IPS-NIHi11 (cell line): Measurements from ENCODE around the gene DCLK1.

ENCODE experiments used
- DNase-seq: peaks from one replicate; pipeline ENCODE4 v3.0.0; 2012; ENCODE audit warnings: mixed read lengths, low spot score

Gene DCLK1

DNA sequence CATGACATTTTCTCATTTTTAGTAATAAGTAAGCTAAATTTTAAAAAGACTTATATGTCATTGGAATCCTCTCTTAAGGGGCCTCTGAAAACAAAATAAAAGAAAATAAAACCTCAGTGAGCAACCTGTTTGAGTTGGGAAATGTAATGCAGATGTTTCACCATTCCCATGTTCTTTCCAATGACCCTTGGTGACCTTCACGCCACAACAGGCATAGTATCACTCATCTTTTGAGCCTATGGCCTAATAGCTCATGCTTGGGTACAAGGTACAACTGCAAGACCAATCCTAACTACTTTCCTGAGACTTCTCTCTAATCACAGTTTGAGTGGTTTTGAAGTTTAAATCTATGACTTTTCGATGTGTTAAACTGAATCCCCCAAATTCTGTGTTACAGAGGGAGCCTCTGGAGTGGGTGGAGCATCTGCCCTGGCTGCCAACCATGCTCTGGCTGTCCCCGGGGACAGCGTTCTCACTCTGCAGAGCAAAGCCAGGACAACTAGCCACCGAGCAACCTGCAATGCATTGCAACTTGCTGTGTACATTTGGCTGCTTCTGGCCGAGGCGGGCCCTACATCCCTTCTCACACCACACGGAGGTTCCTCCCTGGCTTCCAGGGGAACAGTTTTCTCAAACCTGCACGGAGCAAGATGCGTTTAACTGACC is 346.8 kb downstream of the DCLK1 start:
- no peak for DNase-seq

DNA sequence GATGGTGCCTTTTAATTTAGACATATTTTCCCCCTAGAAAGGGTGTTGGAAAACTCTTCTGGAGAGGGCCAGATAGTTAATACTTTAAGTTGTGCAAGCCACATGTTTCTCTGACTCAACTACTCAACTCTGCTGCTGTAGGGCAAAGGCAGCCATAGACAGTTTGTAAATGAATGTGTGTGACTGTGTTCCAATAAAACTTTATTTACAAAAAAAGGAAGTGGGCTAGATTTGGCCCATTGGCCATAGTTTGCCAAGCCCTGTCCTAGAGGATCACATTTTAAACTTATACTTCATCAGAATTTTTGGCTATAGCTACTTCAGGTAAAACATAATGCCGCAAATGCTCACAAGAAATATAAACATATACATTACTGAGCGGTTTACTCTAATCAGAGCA is 348.4 kb downstream of the DCLK1 start:
- DNase-seq: no peak

DNA sequence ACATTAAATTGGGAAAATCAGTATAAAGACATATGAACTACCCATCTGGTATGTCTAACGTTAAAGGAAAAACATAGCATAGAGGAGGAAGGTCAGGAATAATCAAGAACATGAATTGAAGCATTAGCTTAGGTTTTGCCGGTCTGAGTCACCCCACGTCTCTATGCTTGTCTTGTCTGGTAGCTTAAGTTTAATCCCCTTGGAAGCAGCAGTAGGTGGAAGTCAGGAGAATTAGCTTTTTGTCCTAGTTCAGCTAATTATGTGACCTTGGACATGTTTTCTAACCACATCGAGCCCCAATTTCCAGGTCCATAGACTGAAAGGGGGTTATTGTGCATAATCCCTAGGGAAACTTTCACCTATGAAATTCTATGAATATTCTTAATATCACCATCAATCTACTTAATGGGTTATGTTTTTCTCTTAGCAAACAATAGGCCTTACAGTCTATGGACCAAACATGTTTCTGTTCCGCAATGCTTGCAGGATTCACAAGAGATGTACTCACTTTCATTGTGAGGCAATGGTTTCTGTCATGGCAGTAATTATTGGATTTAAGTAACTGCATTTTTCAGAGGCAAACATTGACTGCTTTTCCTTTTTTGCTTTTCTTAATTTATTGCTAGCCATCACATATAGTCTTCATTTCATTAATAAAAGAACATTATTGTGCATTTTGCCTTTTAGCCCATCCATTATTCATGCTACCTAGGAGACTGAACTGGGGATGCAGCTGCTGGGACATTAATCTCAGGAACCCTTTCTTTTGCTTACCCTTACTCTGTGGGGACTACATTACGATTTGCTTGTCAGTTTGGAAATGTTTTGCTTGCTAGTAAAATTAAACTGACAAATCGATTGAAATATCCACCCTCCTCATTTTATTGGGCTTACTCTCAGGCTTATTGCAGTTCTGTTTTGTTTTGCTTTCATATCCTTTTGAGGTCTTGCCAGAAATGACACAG is 349.9 kb downstream of the DCLK1 start:
- no peak for DNase-seq

DNA sequence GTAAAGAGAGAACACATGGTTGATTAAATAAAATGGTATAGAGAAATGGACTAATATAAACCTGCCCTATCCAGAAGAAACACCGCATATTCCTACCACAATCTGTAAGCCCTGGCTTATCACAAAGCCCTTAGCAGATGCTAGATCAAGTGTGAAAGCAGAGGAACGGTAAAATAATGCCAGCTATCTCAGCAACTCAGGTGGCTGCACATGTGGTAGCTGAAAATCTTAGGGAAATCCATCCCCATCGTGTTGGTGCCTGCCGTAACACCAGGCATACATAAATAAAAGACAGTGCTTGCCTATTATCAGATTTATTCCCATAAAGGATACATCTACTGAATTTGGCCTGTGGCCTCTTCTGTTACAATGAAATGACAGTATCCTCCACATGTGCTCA is 350.6 kb downstream of the DCLK1 start:
- DNase-seq: no peak

DNA sequence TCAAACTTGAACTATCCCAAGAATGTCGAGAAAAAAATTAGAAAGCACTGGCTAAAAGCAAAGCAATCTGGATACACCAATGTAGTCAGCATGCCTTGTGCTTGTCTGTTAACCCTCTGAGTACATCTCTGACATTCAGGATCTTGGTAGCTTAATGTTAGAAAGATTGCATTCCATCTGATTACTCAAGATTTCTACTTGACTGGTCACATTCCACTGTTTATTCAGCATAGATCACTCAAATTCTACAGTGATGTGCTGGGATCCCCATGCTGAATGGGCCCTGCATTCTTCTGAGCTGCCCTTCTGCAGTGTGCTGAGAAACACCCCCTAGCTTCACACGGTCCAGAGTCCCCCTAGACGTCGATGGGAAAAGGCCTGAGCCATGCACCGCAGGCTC is 359.3 kb downstream of the DCLK1 start:
- peak; percentile 35 for DNase-seq

DNA sequence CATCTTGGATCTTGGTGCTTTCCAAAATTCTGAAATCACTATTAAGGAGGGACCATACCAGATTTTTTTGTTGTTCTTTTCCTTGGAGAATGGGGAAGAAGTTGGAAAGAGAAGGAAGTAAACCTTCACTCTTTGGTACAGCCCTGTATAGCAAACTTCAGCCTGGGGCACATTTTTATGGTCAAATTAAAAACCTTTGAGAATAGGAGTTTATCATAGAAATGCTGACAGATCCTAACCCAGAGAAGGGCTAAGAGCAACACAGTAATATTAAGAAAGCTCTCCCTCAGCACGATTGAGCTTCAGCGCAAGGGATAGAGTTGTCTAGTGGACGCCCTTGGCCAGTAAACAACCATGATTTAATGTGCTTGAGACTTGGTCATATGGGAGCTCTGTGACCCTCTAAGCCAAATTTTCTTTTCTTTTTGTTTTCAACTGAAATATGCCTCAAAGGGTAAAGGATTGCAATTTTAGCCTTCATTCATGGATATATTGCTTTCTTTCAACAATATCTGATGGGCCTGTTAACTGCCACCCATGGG is 360.4 kb downstream of the DCLK1 start:
- DNase-seq: no peak

DNA sequence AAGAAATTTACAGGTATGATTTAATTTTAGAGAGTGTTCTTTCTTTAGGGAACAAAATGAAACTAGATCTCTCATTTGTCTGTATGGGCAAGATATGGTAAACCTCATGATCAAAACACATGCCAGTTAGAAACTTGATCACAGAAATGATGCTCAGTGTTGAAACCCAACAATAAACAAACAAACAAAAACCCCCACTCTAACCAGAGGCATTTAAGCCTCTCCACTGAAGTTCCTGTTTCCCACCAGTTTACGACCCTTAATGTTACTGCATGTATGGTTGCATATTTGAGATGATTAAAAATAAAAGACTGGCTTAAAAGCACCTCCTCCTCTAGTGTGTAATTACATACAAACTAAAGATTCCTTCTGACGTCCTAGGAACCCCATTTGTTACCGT is 361.4 kb downstream of the DCLK1 start:
- no peak for DNase-seq

DNA sequence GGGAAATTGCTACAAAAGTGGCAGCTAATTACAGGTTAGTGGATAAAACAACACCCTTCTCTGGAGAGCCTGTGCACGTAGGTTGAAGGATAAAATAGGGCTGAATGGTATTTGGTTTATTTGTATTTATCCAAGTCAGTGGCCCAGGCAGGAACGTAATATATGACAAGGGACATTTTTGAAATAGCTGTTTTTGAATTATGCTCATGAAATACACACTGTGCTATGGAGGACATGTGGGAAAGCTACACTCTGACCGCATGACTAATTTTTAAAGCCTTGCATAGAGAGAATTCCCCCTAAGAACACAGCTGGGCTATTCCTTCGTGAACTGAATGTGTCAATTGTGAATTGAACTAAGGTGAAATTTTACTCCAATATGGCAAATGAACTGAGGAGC is 362.6 kb downstream of the DCLK1 start:
- DNase-seq: no peak

DNA sequence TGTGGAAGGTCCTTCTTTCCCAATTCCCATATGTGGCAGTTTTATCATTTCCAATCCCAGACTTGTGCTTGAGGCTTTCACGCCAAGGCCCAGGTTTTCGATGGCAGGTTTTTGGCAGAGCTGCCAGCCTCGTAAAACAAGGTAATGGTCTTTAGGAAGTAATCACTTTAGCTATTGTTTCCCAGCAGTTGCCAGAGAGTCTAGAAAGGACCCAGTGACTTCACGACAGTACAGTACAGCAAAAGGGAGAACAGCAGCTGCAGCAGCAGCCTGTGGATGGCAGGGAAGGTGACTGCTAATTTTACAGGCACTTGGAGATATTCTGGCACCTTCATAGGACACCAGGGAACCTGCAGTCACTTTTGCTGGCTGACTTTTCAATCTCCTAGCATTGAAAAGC is 363.1 kb downstream of the DCLK1 start:
- DNase-seq: no peak

DNA sequence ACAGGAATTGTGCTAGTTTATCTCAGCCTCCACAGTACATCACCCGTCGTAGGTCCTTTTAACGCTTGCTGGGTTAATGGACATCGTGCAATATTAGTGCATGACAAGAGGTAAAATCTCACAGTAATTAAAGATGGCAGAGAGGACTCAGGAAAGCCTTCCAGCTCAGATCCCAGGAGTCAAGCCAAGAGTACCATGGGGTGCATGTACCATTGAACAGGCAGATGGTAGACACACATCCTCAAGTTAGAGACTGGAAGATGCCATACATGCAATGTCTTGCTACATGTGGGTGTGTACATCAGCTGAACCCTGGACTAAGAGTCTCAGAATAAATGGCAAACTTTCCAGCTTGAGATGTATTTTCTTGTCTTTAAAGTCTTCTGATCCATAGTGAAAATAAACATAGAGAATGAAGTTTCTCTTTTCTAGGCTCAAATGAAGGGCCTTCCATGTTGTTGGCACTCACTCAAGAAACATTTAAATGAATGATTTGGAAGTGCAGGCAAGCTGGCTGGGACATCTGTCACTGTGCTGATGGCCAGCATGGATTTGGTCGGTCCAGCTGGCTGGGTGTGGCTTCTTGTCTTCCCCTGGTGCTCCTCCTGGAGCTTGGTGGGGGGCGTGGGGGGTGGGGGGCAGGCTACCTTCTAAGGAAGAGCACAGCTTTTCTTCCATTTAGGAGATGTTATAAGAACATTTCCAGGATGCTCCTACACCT is 363.8 kb downstream of the DCLK1 start:
- DNase-seq: no peak

DNA sequence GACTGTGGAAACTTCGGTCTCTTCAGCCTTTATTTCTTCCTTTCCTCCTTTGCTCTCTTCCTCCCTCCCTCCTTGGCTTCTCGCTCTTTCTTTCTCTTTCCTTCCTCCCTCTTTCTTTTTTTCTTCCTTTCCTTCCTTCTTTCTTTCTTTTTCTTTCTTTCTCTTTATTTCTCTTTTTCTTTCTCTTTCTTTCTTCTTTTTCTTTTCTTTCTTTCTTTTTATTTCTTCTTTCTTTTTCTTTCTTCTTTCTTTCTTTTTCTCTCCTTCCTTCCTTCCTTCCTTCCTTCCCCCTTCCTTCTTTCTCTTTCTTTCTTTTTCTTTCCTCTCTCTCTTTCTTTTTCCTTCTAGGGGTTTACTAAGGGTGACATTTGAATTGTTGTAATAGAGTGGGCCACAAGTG is 364.5 kb downstream of the DCLK1 start:
- DNase-seq: no peak

DNA sequence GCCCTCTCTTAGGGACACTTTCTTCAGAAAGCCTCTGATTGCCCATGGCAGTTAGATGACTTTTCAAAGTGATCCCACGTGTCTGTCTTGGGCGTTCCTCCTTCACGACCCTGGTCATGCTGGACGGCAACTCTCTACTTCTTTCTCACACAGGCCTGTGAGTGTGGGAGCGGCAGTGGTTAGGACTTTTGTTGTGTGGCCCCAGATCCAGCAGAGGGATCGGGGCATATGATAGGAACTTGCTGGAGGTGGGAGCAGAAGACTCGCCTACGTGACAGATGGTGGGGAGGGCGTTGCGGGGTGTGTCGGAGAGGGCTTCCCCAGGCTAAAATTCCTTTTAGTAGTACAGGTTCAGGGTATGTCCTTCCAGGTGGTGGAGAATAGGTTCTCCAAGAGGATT is 365.2 kb downstream of the DCLK1 start:
- DNase-seq: no peak

DNA sequence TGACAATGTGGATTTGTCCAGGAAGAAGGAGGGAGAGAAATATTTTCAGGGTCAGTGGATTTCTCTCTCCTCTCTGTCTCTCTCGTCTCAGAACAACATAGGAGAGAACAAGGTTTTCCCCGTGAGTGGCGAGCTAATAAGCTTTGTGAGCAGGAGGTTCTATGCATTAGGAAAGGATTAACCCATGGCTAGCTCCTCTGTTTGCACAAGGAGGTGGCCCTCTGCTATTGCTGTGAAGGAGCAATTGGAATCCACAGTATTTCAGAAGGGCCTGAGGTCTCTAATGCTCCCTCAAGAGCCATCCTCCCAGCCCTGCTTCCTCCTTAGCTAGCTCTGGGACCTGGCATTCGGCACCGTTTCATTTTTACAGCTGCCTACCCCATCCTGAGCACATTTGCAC is 365.8 kb downstream of the DCLK1 start:
- no peak for DNase-seq

DNA sequence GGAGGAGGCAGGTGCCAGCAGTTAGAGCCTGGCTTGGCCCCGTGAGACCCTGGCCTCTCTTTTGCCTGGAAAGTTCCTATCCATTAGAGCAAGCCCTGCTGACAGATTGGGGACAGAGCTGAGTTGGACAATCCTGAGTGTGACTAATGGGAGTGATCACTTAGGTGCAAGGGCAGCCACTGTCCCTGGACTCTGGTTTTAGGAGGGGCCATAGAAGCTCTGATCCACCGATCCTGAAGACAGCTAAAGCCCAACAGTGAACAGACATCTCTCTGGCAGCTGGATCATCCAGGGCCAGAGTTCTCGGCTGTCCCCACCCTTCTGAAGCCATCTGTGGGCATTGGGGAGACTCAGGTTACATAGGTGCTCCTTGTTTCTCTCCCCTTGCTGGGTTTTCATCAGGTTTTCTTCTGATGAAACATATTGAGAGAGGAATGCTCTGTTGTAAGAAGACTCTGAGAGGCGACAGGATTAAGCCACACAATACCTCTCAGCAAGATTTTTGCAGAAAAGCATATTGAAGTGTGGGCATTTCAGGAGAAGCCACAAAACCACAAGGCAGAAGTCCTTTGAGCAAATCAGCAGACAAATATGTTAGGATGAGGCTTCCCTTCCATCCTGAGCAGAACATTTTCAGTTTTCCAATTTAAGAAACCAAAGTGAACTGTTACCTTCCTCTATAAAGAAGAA is 366.7 kb downstream of the DCLK1 start:
- no peak for DNase-seq

DNA sequence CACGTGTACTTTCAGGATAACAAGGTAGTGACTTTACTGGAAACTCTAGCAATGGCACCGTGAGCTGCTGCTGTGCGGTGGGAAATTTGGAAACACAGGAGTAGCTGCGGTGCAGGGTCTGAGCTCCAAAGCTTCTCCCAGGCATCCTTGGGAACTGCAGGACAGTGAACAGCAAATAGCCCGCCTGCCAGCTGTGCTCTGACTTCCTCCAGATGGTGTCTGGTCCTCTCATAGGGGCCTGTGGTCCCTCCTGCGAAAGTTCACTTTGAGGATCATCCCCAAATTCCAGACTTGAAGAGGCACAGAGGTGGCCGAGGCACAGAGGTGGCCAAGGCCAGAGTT is 367.4 kb downstream of the DCLK1 start:
- no peak for DNase-seq

DNA sequence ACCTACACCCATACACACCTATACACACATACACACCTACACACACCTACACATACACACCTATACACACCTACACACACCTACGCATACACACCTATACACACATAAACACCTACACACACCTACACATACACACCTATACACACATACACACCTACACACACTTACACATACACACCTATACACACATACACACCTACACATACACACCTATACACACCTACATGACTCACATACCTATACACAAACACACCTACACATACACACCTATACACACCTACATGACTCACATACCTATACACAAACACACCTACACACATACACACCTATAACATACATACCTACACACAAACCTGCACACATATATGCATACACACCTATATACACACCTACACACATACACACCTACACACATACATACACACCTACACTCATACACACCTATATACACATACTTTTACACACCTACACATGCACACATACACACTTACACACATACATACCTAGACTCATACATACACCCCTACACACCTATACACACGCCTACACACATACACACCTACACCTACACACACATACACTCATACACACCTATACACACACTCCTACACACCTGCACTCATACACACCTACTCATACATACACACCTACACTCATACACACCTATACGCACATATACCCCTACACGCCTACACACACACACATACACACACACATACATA is 368.0 kb downstream of the DCLK1 start:
- no peak for DNase-seq

DNA sequence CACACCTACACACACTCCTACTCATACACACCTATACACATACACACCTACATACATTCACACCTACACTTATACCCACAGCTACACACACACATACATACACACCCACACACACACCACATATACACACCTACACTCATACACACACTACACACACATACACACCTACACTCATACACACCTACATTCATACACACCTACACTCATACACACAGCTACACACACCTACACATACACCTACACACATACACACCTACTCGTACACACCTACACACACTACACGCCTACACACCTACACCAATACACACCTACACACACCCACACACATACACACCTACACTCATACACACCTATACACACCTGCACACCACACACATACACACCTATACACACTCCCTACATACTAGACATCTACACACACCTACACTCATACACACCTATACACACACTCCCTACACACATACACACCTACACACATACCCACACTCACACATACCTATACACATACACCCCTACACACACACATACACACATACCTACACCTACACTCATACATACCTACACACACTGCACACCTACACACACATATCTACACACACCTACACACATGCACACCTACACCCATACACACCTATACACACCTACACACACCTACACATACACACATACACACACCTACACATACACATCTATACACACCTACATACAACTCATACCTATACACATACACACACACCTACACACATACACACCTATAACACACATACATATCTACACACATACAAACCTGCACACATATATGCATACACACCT is 369.5 kb downstream of the DCLK1 start:
- DNase-seq: no peak

DNA sequence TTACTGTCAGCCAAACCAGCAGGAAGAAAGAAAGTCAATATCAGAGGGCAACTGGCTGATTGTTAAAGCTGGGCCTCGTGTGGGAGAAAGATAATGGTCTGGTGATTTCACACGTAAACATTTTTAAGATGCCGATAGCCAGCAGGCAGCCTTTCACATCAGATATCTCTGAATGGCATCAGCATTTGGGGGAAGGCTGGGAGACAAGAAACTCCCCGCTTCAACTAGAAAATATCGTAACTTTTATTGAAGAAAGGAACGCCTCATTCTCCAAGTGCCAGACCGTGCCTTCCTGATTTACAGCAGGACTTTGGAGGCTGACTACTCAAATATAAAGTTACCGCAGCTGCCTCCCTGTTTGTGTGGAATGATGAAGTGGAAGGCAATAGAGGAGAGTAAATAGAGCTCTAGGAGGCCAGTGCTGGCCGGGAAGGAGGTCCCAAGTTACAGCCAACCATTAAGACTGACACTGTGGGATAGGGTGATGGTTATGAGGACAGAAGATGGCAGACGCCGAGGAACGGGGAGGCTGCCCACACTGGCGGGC is 370.4 kb downstream of the DCLK1 start:
- DNase-seq: no peak

DNA sequence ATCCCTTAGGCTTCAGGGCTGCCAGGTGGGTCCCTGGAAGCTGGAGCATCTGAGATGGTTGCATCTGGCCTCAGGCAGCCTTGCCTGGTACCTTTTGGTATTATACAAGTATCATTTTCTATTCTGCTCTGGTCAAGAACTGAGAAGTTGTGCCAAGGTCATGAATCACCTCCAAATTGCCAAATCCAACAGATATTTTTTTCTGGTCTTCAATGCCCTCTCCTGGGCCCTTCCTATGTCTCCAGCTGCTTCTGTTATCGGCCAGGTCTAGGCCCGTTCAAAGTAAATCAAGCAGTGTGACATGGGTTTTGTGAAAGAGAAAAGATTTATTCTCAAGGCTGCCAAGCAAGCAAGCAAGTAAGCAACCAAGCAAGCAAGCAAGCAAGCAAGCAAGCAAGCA is 383.6 kb downstream of the DCLK1 start:
- DNase-seq: no peak

DNA sequence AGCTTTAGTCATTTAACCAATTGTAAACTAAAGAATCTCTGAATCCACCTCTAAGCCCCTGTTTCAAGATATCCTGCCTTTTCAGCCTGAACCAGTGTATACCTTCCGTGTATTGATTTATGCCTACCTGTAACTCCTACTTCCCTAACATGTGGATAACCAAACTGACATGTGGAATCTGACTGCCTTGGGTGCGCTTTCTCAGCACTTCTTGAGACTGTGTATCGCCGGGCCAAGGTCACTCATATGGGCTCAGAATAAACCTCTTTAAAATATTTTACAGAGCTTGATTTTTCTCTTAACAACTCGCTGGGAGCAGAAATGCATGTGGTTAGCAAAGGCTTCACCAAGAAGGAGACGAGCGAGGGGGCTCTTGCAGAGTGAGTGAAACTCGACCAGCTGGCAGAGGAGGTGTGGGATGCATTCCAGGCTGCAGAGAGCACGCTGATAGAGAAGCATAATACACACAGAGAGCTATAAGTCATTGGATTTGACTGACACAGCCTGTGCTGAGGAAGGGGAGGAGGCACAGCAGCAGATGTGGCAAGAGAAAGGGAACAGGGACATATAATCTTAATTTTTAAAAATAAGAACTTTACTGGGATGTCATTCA is 386.5 kb downstream of the DCLK1 start:
- DNase-seq: no peak
